Nephron (organoid): ENCODE data around the gene DENND1A.

Experiments
- H3K27ac Mint-ChIP-seq, 3 experiments: 2 replicates each; pipeline ENCODE4 v1.8.0; 2020; ENCODE audit warnings: mixed read lengths in 3 of 3, mild to moderate bottlenecking in 2 of 3, moderate library complexity in 1 of 3
- H3K27me3 Mint-ChIP-seq: 2 replicates; pipeline ENCODE4 v1.8.0; 2021; ENCODE audit warnings: low read depth, mild to moderate bottlenecking, moderate library complexity, mixed read lengths
- H3K36me3 Mint-ChIP-seq: 2 replicates; pipeline ENCODE4 v1.8.0; 2020; ENCODE audit warnings: low read depth, mixed read lengths
- H3K4me1 Mint-ChIP-seq: 2 replicates; pipeline ENCODE4 v1.8.0; 2020; ENCODE audit warnings: mixed read lengths
- H3K4me3 Mint-ChIP-seq, 3 experiments: 2 replicates each; pipeline ENCODE4 v1.8.0; 2020; ENCODE audit warnings: mild to moderate bottlenecking in 3 of 3, mixed read lengths in 3 of 3, moderate library complexity in 2 of 3
- H3K9me3 Mint-ChIP-seq: 2 replicates; pipeline ENCODE4 v1.8.0; 2020; ENCODE audit warnings: mixed read lengths
- CTCF ChIP-seq, 3 experiments: fragments of 200-600 bp; sonication (generic); IDR thresholded peaks; one replicate each; pipeline ENCODE4 v1.5.0; 2021; ENCODE audit warnings: antibody characterized with exemption in 3 of 3; ENCODE audit not compliant: unreplicated experiment in 3 of 3

DENND1A gene

GRCh38 chr9:123746765-123747164, 183.2 kb downstream of the DENND1A start:
- TF ChIP-seq CTCF (IDR thresholded peaks at IDR 0.05; ENCODE audit: unreplicated experiment in 3 of 3), result no peak
- Mint-ChIP-seq H3K27ac (no peak overlapping the region), H3K4me3 (no peak overlapping the region)

GRCh38 chr9:123745933-123746332, 184.0 kb downstream of the DENND1A start:
- no peaks in the 10 kb centered on the region for H3K9me3 Mint-ChIP-seq
- no peaks in the 10 kb centered on the region for H3K36me3 Mint-ChIP-seq
- H3K27me3 Mint-ChIP-seq, result no peaks in the 10 kb centered on the region
- H3K27ac Mint-ChIP-seq, result no peak overlapping the region
- no peak overlapping the region for H3K4me3 Mint-ChIP-seq
- H3K4me1 Mint-ChIP-seq, result peaks cover 38% of the 10 kb centered on the region
- TF ChIP-seq CTCF (IDR thresholded peaks at IDR 0.05; ENCODE audit: unreplicated experiment in 3 of 3), result no peak

More at GRCh38 chr9:123746765-123747164, 183.2 kb downstream of the DENND1A start:
- Mint-ChIP-seq H3K36me3 (peaks cover 2% of the 10 kb centered on the region), H3K4me1 (peaks cover 31% of the 10 kb centered on the region), H3K9me3 (no peaks in the 10 kb centered on the region), H3K27me3 (no peaks in the 10 kb centered on the region)

GRCh38 chr9:123745451-123745850, 184.5 kb downstream of the DENND1A start:
- TF ChIP-seq CTCF (IDR thresholded peaks at IDR 0.05; ENCODE audit: unreplicated experiment in 3 of 3), result no peak
- H3K36me3 Mint-ChIP-seq, result no peaks in the 10 kb centered on the region
- H3K4me1 Mint-ChIP-seq, result peaks cover 36% of the 10 kb centered on the region
- H3K9me3 Mint-ChIP-seq, result no peaks in the 10 kb centered on the region
- H3K27me3 Mint-ChIP-seq, result no peaks in the 10 kb centered on the region
- no peak overlapping the region for H3K27ac Mint-ChIP-seq
- H3K4me3 Mint-ChIP-seq, result no peak overlapping the region

- no peaks in the 10 kb centered on the region for H3K9me3 Mint-ChIP-seq
- H3K36me3 Mint-ChIP-seq, result no peaks in the 10 kb centered on the region
- TF ChIP-seq CTCF (IDR thresholded peaks at IDR 0.05; ENCODE audit: unreplicated experiment in 3 of 3), result no peak
- no peaks in the 10 kb centered on the region for H3K27me3 Mint-ChIP-seq
- peaks cover 20% of the 10 kb centered on the region for H3K4me1 Mint-ChIP-seq
- H3K4me3 Mint-ChIP-seq, result no peak overlapping the region
- H3K27ac Mint-ChIP-seq, result no peak overlapping the region
These were observed 186.2 kb downstream of the DENND1A start for GRCh38 chr9:123743737-123744136.

- Mint-ChIP-seq H3K27ac (peak overlapping the region in 2 of 3 experiments; percentile 33 to 64), H3K9me3 (no peaks in the 10 kb centered on the region), H3K27me3 (no peaks in the 10 kb centered on the region), H3K4me3 (no peak overlapping the region), H3K4me1 (peaks cover 29% of the 10 kb centered on the region), H3K36me3 (no peaks in the 10 kb centered on the region)
- TF ChIP-seq CTCF (IDR thresholded peaks at IDR 0.05; ENCODE audit: unreplicated experiment in 3 of 3), result no peak
These were observed 187.7 kb downstream of the DENND1A start for GRCh38 chr9:123742009-123742767.

- Mint-ChIP-seq H3K9me3 (no peaks in the 10 kb centered on the region), H3K27ac (peak overlapping the region in 1 of 3 experiments; percentile 64), H3K27me3 (no peaks in the 10 kb centered on the region), H3K4me3 (no peak overlapping the region), H3K36me3 (no peaks in the 10 kb centered on the region), H3K4me1 (peaks cover 29% of the 10 kb centered on the region)
- no peak for TF ChIP-seq CTCF (IDR thresholded peaks at IDR 0.05; ENCODE audit: unreplicated experiment in 3 of 3)
These were observed 188.7 kb downstream of the DENND1A start for GRCh38 chr9:123741214-123741613.
